CD4-positive, alpha-beta T cell treated with Interleukin-15 for 1 hour (primary cell): ENCODE data around the gene ZNF544.

Experiments used
- DNase-seq: peaks from one replicate; pipeline ENCODE4 v3.0.0-alpha.2; 2020

Gene ZNF544

DNA sequence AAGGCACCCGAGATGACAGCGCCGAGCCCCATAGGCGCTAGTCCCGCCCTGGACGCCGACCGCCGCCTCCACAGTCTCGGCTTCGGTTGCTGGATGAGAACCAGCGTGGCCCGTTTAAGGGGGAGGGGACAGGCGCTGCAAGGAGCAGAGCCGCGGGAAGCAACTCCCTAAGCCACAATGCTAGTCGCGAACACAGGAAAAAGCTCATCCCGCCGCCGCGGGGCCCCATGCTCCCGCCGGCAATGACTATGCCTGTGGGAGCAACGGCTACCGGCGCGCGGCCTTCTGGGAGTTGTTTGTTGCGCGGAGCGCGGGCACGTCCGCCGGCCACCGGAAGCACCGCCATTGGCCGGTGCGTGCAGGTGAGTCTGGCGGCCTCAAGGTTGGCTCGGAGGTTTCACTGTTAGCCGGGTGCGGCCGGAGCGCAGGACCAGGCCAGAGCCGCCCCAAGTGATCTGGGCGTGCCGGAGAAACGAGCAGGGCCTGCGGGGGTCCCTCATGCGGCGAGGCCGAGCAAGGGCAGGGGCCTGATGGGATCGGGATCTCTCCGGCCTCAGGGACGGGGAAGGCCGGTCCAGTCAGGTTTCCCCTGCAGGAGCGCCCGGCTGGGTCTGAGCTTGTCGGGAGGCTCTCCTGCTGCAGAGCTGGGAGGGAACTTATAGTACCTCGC lies at the start of gene ZNF544:
Gene ZNF544 (plus strand): TSS at position 330 of the 670 bp plus-strand sequence. CDS start 15,110 bp downstream, outside the sequence.
- DNase-seq, result peak; percentile 42

DNA sequence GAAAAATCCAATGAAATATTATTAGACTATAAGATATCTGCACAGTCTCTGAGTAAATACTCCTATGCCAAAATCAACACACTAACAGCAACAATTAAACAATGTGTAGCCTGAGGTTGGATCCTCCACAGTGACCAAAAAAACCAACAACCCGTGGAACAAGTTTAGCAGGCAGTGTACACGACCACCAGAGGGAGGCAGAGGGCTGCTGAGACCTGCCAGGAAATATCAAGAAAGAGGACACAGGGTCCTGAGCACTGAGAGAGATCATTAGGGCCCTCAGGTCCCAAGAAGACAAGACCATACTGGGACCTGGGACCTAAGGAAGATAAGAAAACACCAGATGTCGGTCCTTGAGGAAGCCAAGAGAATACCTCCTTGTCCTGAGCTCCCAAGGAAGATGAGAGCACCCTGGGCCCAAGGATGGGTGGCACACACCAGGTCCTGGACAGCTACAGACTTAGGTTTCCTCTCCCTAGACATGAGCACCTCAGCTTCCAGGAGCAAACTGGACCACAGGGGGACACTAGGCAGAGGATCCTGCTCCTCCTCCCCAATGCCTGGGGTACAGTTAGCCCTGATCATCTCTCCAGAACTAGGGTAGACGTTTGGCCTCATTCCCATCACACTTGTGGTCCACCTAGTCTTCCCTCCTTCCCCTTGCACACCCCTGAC lies 46.7 kb upstream of the ZNF544 start:
- peak; percentile 54 for DNase-seq

DNA sequence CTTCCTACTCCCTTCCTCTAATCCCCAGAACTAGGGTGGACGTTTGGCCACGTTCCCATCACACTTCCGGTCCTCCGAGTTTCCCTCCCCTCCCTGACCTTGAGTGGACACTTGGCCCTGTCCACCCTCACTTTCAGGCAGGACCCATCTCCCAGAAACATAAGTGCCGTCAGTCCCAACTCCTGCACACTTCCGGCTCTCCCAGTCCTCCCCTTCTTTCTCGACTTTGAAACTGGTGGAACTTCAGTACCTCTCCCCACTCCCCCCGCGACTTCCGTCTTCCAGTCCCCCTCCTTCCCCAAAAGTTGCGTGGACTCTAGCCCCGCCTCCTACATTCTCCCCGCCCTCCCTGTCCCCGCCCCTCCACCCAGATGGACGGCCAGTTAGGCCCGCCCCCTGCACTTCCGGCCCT lies 46.1 kb upstream of the ZNF544 start:
- DNase-seq, result peak; percentile 92

DNA sequence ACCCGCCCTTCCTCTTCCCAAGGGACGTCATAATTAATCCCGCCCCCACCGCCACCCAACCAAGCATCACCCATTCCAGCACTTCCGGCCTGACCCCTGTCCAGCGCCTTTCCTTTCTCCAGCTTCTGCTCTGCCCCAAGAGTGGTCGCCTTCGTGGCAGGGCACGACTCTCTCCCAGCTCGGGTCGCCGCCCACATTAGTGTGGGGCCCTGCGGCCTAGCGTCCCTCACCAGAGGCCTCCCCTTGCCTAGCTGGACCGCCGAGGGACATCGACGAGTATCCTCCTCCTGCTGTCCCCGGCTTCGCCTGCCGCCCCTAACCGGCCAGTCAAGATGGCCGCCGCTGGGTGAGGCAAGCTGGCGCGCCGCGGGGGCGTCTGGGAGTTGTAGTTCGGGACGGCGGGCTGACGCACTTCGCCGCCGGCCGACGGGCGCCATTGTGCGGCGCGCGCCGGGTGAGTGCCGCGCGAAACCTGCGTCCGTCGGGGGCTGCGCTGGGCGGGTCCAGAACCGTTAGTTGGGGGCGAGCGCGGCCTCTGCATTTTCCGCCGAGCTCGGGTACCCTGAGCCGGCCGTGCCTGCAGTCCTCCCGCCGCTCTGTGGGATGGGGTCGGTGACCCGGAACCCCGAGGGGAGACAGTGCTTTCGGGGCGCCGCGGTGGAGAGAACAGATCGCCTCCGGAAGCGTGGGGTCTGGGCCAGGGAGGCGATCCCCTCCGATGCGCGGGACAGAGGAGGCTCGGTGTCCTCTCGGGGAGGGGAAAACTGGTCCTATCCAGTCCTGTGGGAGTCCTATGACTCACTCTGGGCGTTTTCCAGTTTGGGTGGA lies 45.5 kb upstream of the ZNF544 start, which contains the start of gene ZNF274:
Gene ZNF274 (plus strand): TSS at position 73 of the 828 bp plus-strand sequence. CDS start 905 bp downstream, outside the sequence.
- peak; percentile 95 for DNase-seq

DNA sequence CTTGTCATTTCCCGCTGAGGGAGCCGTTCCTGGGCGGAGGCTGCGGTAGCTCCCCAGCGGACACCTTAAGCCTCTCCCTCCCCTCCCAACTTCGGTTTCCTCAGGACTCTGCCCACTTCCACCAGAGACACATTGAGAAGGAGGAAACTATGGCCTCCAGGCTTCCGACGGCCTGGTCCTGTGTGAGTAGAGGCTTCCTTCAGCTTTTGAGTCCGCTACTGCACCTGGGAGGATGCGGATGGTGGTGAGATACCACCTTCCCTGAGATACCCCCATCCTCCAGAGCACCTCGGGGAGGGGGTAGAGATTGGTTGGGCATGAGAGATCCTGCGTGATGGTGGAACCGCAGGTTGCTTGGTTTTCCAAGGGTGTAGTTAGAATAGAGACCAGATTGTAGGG lies 44.9 kb upstream of the ZNF544 start:
- no peak for DNase-seq

DNA sequence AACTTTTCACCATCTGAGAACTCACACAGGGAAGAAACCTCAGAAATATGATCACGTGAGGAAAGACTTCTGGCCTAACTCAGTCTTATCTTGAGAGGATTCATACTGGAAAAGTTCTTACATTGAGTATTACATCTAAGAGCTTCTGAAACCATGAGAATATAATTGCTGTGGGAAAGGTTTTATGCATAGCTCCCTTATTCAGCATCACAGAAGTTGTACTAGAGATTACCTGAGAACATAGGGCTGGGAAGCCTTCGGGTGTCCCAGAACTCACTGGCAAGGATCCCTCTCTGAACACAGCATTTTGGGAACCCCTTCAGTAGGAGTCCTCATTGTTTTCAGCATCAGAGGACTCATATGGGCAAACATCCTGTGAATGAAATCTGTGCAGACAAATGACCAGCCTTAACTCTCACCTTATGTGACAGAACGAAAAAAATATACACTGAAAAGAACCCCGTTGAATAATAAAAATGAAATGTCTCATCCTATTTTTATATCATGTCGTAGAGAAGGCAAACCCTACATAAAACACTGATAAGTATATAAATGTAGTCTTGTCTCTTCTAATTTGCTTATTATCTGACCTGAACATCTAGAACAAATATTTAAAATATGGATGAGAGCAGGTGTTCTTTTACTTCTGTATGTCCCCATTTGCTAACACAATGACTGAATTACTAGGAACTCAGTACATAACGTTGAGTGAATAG lies 31.7 kb upstream of the ZNF544 start:
- DNase-seq, result no peak

DNA sequence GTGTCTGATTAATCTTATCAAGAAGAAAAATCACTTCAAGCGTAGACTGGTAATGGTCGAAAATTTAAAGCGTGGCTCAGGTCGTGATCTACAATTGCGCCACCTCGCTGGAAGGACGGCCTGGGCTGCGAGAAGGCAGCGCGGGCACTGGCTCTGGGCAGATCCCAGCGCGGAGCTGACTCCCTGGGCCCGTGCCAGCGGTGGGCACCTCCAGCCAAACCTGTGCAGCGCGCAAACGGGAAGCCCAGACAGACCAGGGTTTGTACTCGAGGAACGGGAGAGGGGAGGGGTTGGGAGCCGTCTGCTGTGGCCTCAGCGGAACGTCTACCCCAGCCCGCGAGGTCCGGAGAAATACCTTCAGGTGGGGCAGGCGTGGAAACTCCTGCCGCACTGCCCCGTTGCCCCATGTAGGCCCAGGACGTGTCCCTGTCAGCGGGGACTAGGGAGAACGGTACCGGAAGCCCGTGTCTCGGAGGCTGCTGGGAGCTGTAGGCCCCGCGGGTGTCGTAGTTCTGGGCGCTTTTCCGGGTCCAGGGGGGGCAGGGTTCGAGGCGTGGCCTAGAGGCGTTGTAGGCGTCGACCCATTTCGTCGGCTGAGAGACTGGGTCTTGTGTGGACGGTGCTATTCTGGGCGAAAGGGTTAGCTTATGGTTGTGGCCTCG lies 24.8 kb upstream of the ZNF544 start:
- no peak for DNase-seq

DNA sequence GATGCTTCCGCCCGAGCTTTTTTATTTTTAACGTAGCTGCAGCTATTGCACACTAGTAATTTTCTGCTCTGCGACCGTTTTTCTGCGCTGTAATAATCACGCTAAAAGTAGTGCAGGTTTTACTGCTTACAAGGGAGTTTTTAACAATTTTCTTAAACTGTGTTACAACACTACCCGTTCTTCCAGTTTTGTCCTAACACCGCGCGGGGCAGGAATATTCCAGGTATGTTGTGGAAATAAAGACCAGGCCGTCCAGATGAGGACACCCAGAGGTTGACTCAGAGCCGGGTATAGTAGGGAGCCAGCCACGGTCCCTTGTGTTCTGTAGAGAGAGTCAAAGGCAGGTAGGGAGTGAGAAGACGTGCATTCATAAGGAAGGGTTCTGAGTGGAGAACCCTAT lies 24.1 kb upstream of the ZNF544 start:
- DNase-seq, result no peak

DNA sequence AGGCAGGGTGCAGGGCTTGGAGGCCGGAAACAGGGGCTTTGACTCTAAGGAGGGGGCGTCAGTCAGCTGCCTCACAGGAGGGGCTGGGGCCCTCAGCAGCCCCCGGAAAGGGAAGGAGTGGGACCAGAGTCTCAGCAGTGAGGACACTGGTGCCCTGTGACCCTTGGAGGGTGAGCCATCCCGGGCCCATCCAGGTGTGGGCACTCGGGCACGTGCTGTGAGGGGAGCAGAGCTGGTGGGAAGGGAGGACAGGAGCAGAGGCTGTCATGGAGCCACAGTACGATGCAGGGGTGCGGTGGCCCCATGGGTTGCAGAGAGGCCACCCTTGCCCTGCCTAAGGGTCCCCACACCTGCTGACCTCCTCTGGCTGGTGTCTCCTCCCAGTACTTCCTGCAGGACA lies 19.1 kb upstream of the ZNF544 start:
- DNase-seq, result no peak

DNA sequence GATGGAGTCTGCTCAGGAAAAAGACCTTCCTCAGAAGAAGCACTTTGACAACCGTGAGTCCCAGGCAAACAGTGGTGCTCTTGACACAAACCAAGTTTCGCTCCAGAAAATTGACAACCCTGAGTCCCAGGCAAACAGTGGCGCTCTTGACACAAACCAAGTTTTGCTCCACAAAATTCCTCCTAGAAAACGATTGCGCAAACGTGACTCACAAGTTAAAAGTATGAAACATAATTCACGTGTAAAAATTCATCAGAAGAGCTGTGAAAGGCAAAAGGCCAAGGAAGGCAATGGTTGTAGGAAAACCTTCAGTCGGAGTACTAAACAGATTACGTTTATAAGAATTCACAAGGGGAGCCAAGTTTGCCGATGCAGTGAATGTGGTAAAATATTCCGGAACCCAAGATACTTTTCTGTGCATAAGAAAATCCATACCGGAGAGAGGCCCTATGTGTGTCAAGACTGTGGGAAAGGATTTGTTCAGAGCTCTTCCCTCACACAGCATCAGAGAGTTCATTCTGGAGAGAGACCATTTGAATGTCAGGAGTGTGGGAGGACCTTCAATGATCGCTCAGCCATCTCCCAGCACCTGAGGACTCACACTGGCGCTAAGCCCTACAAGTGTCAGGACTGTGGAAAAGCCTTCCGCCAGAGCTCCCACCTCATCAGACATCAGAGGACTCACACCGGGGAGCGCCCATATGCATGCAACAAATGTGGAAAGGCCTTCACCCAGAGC lies 16.2 kb upstream of the ZNF544 start:
- no peak for DNase-seq

DNA sequence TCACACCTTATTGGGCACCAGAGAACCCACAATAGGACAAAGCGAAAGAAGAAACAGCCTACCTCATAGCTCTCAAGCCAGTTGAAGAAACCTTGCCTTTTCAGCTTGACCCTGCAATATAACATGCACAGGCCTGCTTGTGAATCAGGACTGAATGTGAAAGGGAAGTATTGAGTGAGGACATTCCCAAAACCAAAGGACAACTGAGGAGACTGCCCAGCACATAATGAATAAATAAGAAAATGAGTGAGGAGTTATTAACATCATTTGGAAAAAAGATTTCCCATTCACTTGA lies 15.7 kb upstream of the ZNF544 start:
- DNase-seq, result no peak

DNA sequence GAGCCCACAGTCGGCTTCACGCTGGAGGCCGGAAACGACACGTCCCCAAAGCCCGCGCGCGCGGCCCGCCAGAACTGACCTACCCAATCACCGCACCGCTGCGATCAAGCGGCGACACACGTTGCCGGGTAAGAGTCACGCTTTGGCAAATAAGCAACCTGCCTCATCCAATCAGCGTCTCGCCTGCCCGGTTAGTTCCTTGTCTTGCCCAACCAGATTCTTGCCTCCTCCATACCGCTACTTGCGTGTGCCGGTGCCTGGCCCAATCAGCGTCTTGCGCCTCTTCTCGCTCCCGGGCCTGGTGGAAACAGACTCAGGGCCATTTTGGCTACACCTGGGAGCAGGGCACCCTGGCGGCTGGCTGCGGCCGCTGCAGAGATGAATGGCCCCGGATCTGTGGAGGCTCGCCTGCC lies 11.6 kb upstream of the ZNF544 start:
- DNase-seq, result no peak

DNA sequence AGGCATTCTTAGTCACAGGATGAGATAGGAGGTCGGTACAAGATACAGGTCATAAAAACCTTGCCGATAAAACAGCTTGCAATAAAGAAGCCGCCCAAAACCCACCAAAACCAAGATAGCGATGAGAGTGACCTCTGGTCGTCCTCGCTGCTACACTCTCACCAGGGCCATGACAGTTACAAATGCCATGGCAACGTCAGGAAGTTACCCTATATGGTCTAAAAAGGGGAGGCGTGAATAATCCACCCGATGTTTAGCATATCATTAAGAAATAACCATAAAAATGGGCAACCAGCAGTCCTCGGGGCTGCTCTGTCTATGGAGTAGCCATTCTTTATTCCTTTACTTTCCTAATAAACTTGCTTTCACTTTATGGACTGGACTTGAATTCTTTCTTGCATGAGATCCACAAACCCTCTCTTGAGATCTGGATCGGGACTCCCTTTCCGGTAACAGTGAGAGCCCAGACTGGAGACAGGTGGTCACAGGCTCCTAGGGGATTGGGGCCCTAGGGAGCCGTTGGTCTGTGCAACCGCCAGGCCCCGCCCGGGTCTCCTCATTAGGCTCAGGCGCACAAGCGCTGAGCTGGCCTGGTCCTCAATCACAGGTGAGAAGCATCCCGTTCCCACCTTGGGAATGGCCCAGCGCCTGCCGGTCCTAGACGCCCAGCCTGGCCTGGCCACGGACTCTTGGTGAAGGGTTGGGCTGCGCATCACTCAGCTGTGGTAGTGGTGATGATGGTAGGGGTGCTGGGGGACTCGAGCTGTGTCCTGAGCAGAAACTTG lies 10.9 kb upstream of the ZNF544 start:
- DNase-seq, result no peak

DNA sequence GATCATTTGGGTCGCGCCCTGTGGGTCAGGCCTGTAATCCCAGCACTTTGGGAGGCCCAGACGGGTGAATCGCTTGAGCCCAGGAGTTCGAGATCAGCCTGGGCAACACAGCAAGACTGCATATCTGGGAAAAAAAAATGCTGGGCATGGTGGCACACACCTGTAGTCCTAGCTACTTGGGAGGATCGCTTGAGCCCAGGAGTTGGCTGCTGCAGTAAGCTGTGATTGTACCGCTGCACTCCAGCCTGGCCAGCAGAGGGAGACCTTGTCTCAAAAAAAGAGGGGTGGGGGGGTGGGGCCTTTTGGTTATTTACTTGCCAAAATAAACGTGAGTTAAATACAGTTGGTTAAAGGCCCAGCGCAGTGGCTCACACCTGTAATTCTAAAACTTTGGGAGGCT lies 9.8 kb upstream of the ZNF544 start:
- peak; percentile 25 for DNase-seq

DNA sequence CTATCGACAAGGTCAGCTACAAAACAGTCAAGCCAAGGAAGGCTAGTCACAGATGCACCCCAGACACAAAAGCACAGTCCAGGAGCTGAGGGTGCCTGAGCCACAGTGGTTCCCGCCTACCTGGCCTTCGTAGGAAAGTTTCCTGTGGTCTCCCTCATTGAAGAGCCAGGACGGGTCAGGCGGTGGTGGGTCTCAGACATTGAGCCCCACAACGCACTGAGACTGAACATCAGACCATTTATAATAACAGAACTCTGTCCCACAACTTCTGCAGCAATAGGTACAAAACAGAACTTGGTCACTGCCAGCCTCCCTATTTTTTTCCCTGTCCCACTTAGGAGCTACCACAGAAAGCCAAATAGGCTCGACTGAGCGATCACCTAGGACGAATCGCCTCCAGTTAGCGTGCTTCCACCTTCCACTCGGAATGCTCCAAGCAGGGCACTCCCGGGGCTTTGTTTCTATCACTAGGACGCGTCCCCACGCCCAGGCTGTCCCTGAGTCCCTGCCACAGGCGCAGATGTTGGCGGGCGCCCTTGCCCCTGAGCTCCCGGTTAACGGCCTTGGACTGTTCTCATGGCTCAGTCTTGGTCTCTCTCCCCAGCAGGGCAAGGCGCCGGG lies 640 bp upstream of the ZNF544 start:
- no peak for DNase-seq

DNA sequence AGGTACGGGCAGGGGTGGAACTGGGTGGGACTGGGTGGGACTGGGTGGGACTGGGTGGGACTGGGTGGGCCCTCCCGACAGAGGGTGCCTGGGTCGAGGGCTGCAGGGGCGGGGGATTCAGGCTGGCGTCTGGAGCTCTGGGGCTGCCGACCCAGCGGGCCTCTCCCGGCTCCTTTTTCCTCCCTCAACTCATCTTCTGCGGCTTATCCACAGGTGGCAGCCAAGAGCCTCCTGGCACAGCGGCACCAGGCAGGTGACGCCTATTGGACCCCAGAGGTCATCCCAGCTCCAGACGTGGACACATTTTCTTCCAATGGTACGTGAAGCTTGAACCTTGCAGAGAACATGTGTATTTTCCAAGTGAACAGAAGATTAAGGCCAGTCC lies 533 bp downstream of the ZNF544 start:
- no peak for DNase-seq

DNA sequence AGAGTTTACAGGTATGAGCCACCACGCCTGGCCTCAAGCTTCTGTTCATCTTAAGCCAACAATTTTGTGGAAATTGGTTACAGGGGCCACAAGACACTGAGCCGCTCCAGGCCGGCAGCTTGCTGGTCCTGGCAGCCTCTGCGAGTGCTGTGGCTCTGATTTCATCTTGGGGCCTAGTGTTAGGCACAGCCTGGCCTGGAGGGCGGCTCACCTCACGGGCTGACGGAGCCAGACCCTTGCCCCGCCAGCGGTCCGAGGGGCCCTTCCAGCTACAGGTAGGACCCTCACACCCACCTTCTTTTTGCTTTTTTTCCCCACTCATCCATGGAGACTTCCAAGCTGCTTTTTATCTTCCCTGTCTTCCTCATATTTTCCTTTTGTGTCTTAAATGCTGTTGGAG lies 8.6 kb downstream of the ZNF544 start:
- DNase-seq, result no peak

DNA sequence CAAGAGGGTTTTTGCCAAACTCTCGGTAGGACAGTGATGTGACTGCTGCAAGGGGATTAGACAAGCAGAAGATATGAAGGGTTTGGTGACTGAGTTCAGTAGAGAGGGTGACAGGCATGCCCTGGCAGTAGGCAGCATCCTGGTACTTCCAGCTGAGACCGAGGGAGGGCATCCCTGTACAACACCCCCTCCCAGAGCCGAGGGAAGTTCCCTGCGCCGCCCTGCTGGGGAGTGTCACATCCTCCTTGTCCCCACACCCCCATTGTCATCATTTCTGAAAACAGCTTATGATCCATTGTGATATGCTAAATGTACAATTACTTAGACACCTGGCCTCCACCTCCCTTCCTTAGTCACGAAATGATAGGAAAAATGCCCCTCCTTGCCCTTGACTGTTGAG lies 14.6 kb downstream of the ZNF544 start:
- no peak for DNase-seq

DNA sequence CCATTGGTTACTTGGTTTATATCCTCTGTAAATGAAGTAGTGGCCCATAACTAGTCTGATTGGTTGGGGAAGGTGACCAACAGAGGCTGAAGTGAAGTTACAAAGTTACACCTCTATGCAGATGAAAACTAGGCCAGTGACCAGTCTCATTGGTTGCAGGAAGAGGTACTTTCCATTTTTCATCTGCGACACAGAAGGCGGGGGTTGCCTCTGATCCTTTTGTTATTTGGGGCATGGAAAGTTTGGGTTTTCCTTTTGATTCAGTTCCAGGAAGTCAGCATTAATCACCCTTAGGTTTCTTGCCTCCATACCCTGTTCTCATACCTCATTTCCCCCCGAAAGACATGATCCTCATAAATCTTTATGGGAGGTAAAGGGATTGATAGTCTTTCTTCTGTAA lies 20.2 kb downstream of the ZNF544 start:
- no peak for DNase-seq

DNA sequence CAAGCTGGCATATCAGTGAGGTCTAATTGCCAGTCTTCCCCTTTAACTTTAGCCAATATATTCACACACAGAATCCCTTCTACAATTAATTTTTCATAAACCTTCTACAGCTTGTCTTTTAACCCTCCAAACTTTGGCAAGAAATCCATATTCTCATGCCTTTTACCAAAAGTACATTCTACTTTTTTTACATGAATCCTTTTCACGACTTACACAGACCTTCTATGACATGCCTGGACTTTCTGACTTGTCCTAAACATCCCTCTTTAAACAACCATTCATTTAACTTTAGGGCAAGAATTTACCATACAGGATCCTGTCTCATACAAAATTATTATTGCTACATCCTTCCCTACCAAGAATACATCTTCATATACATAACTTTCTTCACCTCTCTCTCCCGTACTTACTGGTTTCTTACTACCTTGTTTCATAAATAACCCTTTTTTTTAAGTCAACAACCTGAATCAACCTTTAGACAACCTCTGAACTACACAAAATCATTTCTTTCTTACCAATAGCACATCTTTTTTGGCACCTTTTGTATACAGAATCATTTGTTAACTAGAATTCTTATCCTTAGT lies 23.5 kb downstream of the ZNF544 start:
- no peak for DNase-seq
